Stimulated activated naive CD8-positive, alpha-beta T cell treated with anti-CD3 and anti-CD28 coated beads, Interleukin-15, Interleukin-2, amounts not matched to agents 100 ng/mL and 50 ng/mL, for 24 hours (primary cell): Measurements from ENCODE around the gene PRKCE.
A peak's percentile ranks its signal among the peaks of the same experiment; 100 is the strongest.
"Not testable (repeated sequence)": the region's sequence is repeated elsewhere in the genome, so short reads cannot be mapped to it uniquely, and the experiment has no call there.

ENCODE experiments used
- H3K27ac Mint-ChIP-seq: one replicate; pipeline ENCODE4 v1.8.0; 2021; ENCODE audit warnings: mild to moderate bottlenecking, mixed read lengths
- H3K27me3 Mint-ChIP-seq: one replicate; pipeline ENCODE4 v1.8.0; 2021; ENCODE audit warnings: mixed read lengths
- H3K36me3 Mint-ChIP-seq: one replicate; pipeline ENCODE4 v1.8.0; 2021; ENCODE audit warnings: low read depth, mixed read lengths
- H3K4me1 Mint-ChIP-seq: one replicate; pipeline ENCODE4 v1.8.0; 2021; ENCODE audit warnings: low read depth, mixed read lengths
- H3K4me3 Mint-ChIP-seq: one replicate; pipeline ENCODE4 v1.8.0; 2021; ENCODE audit warnings: mild to moderate bottlenecking, mixed read lengths
- H3K9me3 Mint-ChIP-seq: one replicate; pipeline ENCODE4 v1.8.0; 2021; ENCODE audit warnings: mixed read lengths

Gene PRKCE

GRCh38 chr2:45710468-45710867 lies 59.0 kb downstream of the PRKCE start:
- Mint-ChIP-seq H3K4me1 (no peaks in the 10 kb centered on the region), H3K9me3 (no peaks in the 10 kb centered on the region), H3K36me3 (peaks cover 19% of the 10 kb centered on the region), H3K27ac (no peak overlapping the region), H3K4me3 (no peak overlapping the region), H3K27me3 (no peaks in the 10 kb centered on the region)

DNA sequence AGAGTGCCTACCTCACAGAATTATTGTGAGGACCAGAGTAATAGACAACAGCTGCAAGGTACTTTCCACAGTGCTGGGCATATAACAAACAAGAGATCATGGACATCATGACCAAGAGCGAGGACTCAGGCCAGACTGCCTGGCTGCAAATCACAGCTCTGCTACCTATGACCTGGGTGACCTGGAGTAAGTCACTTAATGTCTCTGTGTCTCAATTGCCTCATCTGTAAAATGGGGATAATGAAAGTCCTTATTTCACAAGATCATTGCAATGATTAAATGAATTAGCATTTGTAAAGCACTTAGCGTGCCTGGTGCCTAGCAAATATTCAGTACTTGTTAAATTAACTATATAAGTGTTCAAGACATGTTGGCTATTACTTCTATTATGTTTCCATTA lies 59.7 kb downstream of the PRKCE start:
- no peaks in the 10 kb centered on the region for H3K27me3 Mint-ChIP-seq
- H3K27ac Mint-ChIP-seq: no peak overlapping the region
- peaks cover 19% of the 10 kb centered on the region for H3K36me3 Mint-ChIP-seq
- H3K4me1 Mint-ChIP-seq: no peaks in the 10 kb centered on the region
- H3K9me3 Mint-ChIP-seq: no peaks in the 10 kb centered on the region
- no peak overlapping the region for H3K4me3 Mint-ChIP-seq

GRCh38 chr2:45712570-45712969 lies 61.1 kb downstream of the PRKCE start:
- H3K4me1 Mint-ChIP-seq: no peaks in the 10 kb centered on the region
- H3K9me3 Mint-ChIP-seq: no peaks in the 10 kb centered on the region
- no peak overlapping the region for H3K4me3 Mint-ChIP-seq
- no peak overlapping the region for H3K27ac Mint-ChIP-seq
- H3K36me3 Mint-ChIP-seq: peaks cover 13% of the 10 kb centered on the region
- H3K27me3 Mint-ChIP-seq: no peaks in the 10 kb centered on the region

- Mint-ChIP-seq H3K27ac (no peak overlapping the region), H3K4me1 (no peaks in the 10 kb centered on the region), H3K4me3 (no peak overlapping the region), H3K36me3 (peaks cover 8% of the 10 kb centered on the region), H3K27me3 (no peaks in the 10 kb centered on the region), H3K9me3 (no peaks in the 10 kb centered on the region)
Observed at GRCh38 chr2:45713136-45713535, 61.7 kb downstream of the PRKCE start.

- Mint-ChIP-seq H3K9me3 (no peaks in the 10 kb centered on the region), H3K27me3 (no peaks in the 10 kb centered on the region), H3K27ac (no peak overlapping the region), H3K4me1 (no peaks in the 10 kb centered on the region), H3K36me3 (peaks cover 3% of the 10 kb centered on the region), H3K4me3 (no peak overlapping the region)
Observed at GRCh38 chr2:45713591-45713990, 62.1 kb downstream of the PRKCE start.

- H3K27ac Mint-ChIP-seq: no peak overlapping the region
- H3K36me3 Mint-ChIP-seq: no peaks in the 10 kb centered on the region
- no peaks in the 10 kb centered on the region for H3K9me3 Mint-ChIP-seq
- H3K4me3 Mint-ChIP-seq: no peak overlapping the region
- no peaks in the 10 kb centered on the region for H3K27me3 Mint-ChIP-seq
- no peaks in the 10 kb centered on the region for H3K4me1 Mint-ChIP-seq
Observed at GRCh38 chr2:45714679-45715078, 63.2 kb downstream of the PRKCE start.

DNA sequence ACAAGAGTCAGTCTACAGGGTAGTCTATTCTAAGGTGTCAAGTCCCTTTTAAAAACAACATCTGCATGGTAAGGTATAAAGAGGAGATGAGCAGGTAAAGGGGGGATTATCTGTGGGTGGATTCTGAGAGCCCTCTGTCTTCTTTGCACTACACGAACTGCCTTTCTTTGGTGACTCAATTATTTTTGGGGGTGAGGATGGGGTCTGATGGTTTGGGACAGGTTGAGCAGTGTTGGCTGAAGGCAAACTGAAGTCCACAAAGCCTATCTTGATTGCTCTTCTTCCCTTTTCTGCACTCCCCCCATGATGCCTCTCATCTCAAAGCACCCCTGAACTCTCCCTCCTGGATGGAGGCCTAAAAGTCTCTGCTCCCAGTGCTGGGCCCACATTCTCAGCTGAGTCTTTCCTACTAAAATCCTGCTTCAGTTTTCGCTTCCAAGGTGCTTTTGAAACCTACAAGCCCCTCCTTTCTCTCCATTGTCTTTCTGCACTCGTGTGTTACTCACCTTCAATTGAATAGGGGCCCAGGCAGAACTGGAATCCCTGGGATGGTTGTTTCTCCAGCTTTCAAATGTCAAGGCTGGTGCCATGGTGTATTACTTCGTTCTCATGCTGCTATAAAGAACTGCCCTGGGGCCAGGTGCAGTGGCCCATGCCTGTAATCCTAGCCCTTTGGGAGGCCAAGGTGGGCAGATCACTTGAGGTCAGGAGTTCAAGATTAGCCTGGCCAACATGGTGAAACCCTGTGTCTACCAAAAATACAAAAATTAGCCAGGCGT lies 64.3 kb downstream of the PRKCE start:
- no peaks in the 10 kb centered on the region for H3K9me3 Mint-ChIP-seq
- no peaks in the 10 kb centered on the region for H3K27me3 Mint-ChIP-seq
- H3K36me3 Mint-ChIP-seq: no peaks in the 10 kb centered on the region
- no peak overlapping the region for H3K4me3 Mint-ChIP-seq
- no peaks in the 10 kb centered on the region for H3K4me1 Mint-ChIP-seq
- no peak overlapping the region for H3K27ac Mint-ChIP-seq

- peak overlapping the region; percentile 7 for H3K27ac Mint-ChIP-seq
- H3K36me3 Mint-ChIP-seq, H3K27me3 Mint-ChIP-seq, H3K9me3 Mint-ChIP-seq, H3K4me3 Mint-ChIP-seq, H3K4me1 Mint-ChIP-seq: not testable (repeated sequence)
Observed at GRCh38 chr2:45716432-45716831, 65.0 kb downstream of the PRKCE start.

DNA sequence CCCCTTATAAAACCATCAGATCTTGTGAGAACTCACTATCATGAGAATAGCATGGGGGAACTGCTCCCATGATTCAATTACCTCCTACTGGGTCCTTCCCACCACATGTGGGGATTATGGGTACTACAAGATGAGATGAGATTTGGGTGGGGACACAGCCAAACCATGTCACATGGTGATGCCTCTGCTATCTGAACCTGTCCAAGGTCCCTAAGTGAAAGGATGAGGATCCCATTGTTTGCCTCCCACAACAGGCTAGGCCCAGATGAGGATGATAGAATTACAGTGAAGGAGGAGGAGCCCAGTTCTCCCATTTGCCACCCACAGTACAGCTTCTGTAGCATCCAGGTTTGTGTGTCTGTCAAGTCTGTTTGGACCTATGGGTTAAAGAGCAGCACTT lies 65.4 kb downstream of the PRKCE start:
- Mint-ChIP-seq H3K9me3 (no peaks in the 10 kb centered on the region), H3K4me1 (no peaks in the 10 kb centered on the region), H3K27ac (no peak overlapping the region), H3K27me3 (no peaks in the 10 kb centered on the region), H3K4me3 (no peak overlapping the region), H3K36me3 (no peaks in the 10 kb centered on the region)

DNA sequence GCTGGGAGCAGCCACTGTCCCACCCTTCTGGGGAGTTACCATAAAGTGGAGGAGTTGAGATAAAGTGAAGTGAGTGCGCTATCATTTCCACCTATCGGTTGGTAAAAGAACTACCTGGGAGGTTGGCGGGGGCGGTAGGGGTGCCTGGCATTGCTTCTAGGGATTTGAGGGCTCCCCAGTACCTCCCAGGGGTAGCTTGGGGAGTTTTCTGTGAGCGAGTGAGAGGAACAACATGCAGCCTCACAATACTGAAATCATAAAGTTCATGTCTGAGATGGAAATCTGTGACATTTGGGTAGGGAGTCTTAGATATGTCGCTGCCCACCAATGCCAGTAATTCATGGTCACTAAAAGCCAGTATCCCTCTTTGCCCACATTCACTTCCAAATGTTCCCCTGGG lies 68.7 kb downstream of the PRKCE start:
- no peak overlapping the region for H3K4me3 Mint-ChIP-seq
- no peaks in the 10 kb centered on the region for H3K27me3 Mint-ChIP-seq
- H3K27ac Mint-ChIP-seq: no peak overlapping the region
- peaks cover 20% of the 10 kb centered on the region for H3K4me1 Mint-ChIP-seq
- H3K9me3 Mint-ChIP-seq: no peaks in the 10 kb centered on the region
- no peaks in the 10 kb centered on the region for H3K36me3 Mint-ChIP-seq

- Mint-ChIP-seq H3K4me1 (peaks cover 23% of the 10 kb centered on the region), H3K27ac (no peak overlapping the region), H3K9me3 (no peaks in the 10 kb centered on the region), H3K4me3 (no peak overlapping the region), H3K36me3 (no peaks in the 10 kb centered on the region), H3K27me3 (no peaks in the 10 kb centered on the region)
Observed at GRCh38 chr2:45721150-45721549, 69.7 kb downstream of the PRKCE start.

DNA sequence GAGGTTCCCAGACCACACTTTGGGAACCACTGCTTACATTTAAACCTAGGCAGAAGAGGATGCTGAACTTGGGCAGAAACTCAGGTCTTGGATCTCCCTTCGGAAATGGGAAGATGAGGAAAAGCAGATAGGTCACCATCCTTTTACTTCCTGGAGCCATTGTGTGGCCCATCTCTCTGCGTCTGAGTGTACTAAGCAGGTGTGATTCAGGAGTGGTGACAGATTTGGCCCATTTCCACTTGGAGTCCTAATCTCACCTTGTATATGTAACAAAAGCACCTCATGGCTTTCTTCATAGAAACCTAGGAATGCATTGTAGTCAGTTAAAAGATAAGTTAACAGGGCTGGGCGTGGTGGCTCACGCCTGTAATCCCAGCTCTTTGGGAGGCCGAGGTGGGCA lies 71.0 kb downstream of the PRKCE start:
- H3K4me1 Mint-ChIP-seq: peaks cover 29% of the 10 kb centered on the region
- no peaks in the 10 kb centered on the region for H3K27me3 Mint-ChIP-seq
- no peak overlapping the region for H3K27ac Mint-ChIP-seq
- no peaks in the 10 kb centered on the region for H3K36me3 Mint-ChIP-seq
- no peaks in the 10 kb centered on the region for H3K9me3 Mint-ChIP-seq
- H3K4me3 Mint-ChIP-seq: no peak overlapping the region

DNA sequence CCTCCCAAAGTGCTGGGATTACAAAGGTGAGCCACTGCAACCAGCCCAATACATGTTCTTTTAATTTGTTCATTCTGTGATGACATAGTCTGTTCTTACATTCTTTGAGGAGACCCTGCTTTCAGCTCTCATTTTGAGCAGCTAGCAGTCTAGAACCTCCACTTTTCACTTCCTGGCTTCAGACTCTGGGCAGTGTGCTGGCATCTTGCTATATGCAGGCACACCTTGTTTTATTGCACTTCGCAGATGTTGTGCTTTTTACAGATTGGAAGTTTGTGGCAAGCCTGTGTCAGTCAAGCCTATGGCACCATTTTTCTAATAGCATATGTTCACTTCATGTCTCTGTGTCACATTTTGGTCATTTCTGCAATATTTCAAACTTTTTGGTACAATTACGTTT lies 72.4 kb downstream of the PRKCE start:
- Mint-ChIP-seq H3K9me3 (no peaks in the 10 kb centered on the region), H3K36me3 (no peaks in the 10 kb centered on the region), H3K4me3 (no peak overlapping the region), H3K27ac (no peak overlapping the region), H3K4me1 (peaks cover 36% of the 10 kb centered on the region), H3K27me3 (no peaks in the 10 kb centered on the region)

GRCh38 chr2:45724335-45724734 lies 72.9 kb downstream of the PRKCE start:
- Mint-ChIP-seq H3K4me3 (no peak overlapping the region), H3K27ac (no peak overlapping the region)

DNA sequence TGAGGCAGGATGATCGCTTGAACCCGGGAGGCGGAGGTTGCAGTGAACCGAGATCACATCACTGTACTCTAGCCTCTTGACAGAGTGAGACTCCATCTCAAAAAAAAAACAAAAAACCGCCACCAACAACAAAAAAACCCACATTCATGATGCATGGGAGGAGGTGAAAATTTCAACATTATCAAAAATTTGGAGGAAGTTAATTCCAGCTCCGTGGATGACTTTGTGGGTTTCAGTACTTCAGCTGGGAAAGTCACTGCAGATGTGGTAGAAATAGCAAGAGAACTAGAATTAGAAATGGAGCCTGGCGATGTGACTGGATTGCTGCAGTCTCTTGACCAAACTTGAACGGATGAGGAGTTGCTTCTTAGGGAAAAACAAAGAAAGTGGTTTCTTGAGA lies 74.3 kb downstream of the PRKCE start:
- Mint-ChIP-seq H3K9me3 (no peaks in the 10 kb centered on the region), H3K4me1 (peaks cover 42% of the 10 kb centered on the region), H3K36me3 (no peaks in the 10 kb centered on the region), H3K27ac (no peak overlapping the region), H3K4me3 (no peak overlapping the region), H3K27me3 (no peaks in the 10 kb centered on the region)

More at GRCh38 chr2:45724335-45724734, 72.9 kb downstream of the PRKCE start:
- H3K27me3 Mint-ChIP-seq: no peaks in the 10 kb centered on the region
- no peaks in the 10 kb centered on the region for H3K36me3 Mint-ChIP-seq
- H3K9me3 Mint-ChIP-seq: no peaks in the 10 kb centered on the region
- peaks cover 38% of the 10 kb centered on the region for H3K4me1 Mint-ChIP-seq

DNA sequence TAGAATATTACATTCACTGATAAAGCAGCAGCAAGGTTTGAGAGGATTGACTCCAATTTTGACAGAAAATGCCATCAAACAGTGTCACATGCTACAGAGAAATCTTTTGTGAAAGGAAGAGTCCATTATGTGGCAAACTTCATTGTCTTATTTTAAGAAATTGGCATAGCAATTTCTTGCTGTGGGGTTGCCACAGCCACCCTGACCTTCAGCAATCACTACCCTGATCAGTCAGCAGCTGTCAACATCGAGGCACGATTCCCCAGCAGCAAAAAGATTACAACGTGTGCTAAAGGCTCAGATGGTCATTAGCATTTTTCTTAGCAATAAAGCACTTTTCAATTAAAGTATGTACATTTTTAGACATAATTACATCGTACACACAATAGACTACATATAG lies 74.7 kb downstream of the PRKCE start:
- no peaks in the 10 kb centered on the region for H3K9me3 Mint-ChIP-seq
- H3K4me3 Mint-ChIP-seq: no peak overlapping the region
- H3K36me3 Mint-ChIP-seq: no peaks in the 10 kb centered on the region
- H3K4me1 Mint-ChIP-seq: peaks cover 47% of the 10 kb centered on the region
- no peaks in the 10 kb centered on the region for H3K27me3 Mint-ChIP-seq
- no peak overlapping the region for H3K27ac Mint-ChIP-seq
